Vagina (tissue), 2 donors: ENCODE results near the gene NEO1.
"Not testable (repeated sequence)": the region's sequence is repeated elsewhere in the genome, so short reads cannot be mapped to it uniquely, and the experiment has no call there.

Experiments
- POLR2A ChIP-seq, 2 donors: fragments of 450-650 bp; IDR thresholded peaks; one replicate each; pipeline ENCODE4 v1.6.1; 2017; ENCODE audit warnings: antibody characterized with exemption in 2 of 2, mild to moderate bottlenecking in 2 of 2, moderate library complexity in 2 of 2
- TF ChIP-seq, protein P1 (sequence below), 3 experiments: fragments of 450-650 bp in 2 of 3; fragments of 200-600 bp in 1 of 3; sonication (generic) in 1 of 3; IDR thresholded peaks; one replicate each; pipeline ENCODE4 v1.5.1; 2017 to 2019; ENCODE audit warnings: antibody characterized with exemption in 3 of 3, mild to moderate bottlenecking in 2 of 3, moderate library complexity in 2 of 3

DNA sequence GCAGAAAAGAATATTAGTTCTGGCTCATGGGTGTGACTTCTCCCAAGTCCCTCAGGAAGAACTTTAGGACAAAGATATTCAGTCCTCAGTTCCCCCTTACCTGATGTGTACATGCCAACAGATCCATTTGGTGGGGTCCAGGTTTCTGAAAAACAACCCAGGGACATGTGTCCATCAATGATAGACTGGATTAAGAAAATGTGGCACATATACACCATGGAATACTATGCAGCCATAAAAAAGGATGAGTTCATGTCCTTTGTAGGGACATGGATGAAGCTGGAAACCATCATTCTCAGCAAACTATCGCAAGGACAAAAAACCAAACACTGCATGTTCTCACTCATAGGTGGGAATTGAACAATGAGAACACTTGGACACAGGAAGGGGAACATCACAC is 114.4 kb downstream of the NEO1 start:
- not testable (repeated sequence) for TF ChIP-seq POLR2A (IDR thresholded peaks at IDR 0.05)
- TF ChIP-seq, protein P1, sequence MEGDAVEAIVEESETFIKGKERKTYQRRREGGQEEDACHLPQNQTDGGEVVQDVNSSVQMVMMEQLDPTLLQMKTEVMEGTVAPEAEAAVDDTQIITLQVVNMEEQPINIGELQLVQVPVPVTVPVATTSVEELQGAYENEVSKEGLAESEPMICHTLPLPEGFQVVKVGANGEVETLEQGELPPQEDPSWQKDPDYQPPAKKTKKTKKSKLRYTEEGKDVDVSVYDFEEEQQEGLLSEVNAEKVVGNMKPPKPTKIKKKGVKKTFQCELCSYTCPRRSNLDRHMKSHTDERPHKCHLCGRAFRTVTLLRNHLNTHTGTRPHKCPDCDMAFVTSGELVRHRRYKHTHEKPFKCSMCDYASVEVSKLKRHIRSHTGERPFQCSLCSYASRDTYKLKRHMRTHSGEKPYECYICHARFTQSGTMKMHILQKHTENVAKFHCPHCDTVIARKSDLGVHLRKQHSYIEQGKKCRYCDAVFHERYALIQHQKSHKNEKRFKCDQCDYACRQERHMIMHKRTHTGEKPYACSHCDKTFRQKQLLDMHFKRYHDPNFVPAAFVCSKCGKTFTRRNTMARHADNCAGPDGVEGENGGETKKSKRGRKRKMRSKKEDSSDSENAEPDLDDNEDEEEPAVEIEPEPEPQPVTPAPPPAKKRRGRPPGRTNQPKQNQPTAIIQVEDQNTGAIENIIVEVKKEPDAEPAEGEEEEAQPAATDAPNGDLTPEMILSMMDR (IDR thresholded peaks at IDR 0.05): not testable (repeated sequence)
